NK-92 (cell line): ENCODE data around the gene CDNF.
"Not testable (repeated sequence)": the region's sequence is repeated elsewhere in the genome, so short reads cannot be mapped to it uniquely, and the experiment has no call there.

Experiments used
- DNase-seq: peaks from one replicate; lab custom pipeline; 2025; ENCODE audit not compliant: unreplicated experiment; lab: John Stamatoyannopoulos, UW

The CDNF gene

DNA sequence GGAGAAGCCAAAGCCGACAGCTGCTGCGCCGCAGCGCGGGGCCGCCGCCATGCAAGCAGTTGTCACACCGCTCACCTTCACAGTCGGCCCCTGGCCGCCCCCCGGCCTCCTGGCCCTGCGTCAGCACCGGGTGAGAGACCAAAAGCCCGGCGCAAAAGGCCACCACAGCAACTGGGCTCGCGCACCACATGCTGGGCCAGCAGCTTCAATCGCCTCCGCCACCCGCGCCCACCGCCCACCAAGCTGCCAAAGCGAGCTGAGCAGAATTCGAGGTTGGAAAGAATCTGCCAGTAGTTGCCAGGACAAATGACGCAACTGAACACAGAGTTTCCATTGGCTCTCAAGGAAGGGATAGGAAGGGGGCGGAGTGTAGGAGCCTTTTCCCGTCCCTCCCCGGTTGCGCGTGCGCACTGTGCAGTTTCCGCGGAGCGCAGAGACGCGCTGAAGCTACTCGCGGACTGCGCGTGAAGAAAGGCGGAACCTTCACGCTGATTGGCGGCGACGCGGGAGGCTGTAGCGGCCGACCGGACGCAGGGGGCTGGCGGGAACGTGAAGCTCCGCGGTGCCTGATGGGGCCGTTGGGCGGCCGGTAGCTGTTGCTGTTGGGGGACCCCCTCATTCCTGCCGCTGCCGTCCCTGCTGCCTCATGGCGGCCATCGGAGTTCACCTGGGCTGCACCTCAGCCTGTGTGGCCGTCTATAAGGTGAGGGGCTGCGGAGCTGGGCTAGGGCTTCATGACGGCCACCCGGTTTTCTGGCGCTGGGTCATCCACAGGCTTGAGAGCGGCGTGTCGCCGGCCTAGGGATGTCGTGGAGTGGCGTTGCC lies at the start of gene CDNF, which contains the start of the genes HSPA14 and MSANTD7:
Gene CDNF (minus strand): TSS at position 281 of the 825 bp plus-strand sequence. CDS start 91 bp downstream, at position 190.
Gene HSPA14 (plus strand): TSS at position 550 of the 825 bp plus-strand sequence. CDS start 97 bp downstream, at position 647.
Gene MSANTD7 (plus strand): TSS at position 550 of the 825 bp plus-strand sequence. CDS start 3,979 bp downstream, outside the sequence.
- DNase-seq = peak; percentile 89

DNA sequence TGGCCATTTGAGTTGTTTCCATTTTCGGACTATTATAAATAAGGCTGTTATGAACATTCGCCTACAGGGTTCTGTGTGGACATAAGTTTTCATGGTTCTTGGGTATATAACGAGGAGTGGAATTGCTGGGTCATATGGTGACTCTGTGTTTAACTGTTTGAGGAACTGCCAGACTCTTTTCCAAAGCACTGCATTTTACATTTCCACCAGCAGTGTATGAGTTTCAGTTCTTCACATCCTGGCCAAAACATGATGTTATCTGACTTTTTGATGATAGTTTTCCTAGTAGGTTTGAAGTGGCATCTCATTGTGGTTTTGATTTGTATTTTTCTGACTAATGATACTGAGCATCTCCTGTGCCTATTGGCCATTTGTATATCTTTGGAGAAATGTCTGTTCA lies 46.2 kb upstream of the CDNF start:
- no peak for DNase-seq

DNA sequence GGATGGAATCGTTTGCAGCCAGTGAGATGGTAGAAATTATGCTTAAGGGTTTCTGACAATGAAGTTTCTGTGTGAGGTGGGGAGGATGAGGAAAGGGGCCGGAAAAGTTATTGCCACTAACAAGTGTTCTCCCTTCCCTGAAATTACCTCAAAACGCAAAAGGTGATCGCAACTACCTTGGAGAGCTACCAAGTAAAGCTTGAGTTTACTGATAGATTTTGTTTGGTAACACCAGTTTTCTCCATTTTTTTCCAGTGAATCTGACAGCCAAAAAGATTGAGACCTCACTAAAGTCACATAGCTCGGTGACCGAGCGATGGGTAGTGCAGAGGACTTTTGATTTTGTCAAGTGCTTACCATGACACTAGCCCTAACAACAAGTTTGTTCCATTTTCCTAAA lies 42.4 kb upstream of the CDNF start:
- no peak for DNase-seq

DNA sequence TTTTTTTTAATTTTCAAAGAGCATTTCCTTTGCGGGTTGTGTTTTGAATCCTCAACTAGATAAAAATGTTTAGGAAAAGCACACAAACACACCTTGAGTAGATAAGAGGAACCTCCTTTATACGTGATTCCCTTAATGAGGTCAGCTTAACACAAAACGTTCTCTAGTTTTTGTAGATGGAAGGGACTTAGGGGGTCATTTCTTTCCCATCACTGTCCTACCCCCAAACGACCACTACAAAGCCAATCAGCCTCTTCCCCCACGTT lies 42.0 kb upstream of the CDNF start:
- no peak for DNase-seq

DNA sequence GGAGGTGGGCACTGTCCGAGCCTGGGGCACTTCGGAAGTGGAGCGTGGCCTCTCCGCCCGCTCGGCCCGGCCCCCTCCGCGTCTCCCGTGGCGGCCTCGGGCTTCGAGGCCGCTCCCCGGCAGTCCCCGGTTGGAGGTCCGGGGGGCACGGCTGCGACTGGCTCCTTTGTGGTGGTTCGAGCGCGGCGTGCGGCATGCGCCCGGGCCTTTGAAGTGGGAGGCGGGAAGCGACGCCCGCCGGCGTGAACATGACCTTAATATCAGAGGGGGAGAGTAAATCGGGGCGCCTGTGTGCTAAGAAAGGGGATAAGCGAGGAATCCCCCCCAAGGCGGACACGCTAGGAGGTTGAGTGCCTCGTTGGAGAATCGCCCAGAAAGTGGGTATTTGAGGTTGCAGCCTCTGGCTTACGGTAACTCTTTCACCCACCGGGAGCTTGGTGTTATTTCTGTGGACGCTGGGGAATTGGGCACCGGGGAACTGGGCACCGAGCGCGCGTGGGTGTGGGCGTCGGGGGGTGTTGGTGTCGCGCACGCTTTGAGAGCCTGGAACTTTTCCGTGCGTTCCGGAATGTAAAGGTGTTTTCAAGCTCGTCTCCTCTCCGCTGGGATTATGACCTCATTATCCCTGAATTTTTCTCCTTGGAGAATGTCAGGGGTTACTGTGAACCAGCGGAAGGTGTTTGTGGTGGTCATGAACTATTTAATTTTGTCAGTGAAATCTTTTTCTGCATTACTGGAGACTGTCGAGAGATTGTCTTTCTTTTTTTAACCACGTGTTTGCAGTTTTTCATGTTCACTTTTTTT lies 41.5 kb upstream of the CDNF start:
- DNase-seq = no peak

DNA sequence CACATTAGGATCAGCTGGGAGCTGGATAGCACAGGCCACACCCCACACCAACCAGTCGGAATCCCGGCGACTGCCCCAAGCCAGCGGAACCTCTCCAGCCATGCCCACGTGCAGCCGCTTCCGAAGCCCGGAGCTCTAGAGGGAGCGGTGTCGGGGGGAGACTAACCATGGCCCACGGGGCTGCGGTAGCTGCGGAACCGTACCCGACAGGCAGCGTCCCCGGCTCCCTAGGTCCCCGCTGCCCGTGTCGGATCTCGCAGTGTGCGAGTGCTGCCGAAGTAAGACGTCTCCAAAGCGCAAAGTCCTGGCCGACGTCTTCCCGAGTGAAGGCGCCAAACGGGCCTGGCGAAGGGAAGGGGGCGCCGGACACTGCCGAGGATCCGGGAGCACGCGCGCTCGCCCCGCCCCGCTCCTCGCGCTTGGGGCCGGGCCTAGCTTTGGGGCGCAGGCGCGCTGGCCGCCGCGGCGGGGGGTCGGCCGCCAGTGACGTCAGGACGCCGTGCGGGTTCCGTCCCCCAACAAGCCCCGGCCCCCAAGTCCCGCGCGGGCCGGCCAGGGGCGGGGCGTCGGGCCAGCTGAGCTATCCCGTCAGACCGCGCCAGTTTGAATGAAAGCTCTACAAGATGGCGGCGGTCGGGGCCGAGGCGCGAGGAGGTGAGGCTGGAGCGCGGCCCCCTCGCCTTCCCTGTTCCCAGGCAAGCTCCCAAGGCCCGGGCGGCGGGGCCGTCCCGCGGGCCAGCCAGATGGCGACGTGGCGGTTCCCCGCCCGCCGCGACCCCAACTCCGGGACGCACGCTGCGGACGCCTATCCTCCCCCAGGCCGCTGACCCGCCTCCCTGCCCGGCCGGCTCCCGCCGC lies 40.7 kb upstream of the CDNF start, which contains the start of gene SUV39H2:
Gene SUV39H2 (plus strand): TSS at position 601 of the 858 bp plus-strand sequence. CDS start 23 bp downstream, at position 624.
- DNase-seq = peak; percentile 12

DNA sequence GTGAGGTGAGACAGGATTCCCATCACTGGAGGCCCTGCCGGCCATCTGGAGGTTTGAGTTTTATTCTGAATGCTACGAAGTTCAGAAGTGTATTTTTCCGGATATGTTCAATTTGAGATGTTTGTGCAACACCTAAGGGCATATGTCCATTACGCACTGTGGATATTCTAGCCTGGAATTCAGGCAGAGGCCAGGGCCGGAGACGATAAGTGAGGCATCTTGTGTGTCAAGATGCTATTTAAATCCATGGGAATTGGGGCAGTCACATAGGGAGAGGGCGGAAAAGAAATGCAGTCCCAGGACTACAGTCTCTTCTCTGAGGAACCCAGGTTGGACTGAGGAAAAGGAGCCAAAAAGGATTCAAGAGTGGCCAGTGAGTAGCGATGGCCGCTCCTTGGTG lies 38.9 kb upstream of the CDNF start:
- no peak for DNase-seq

DNA sequence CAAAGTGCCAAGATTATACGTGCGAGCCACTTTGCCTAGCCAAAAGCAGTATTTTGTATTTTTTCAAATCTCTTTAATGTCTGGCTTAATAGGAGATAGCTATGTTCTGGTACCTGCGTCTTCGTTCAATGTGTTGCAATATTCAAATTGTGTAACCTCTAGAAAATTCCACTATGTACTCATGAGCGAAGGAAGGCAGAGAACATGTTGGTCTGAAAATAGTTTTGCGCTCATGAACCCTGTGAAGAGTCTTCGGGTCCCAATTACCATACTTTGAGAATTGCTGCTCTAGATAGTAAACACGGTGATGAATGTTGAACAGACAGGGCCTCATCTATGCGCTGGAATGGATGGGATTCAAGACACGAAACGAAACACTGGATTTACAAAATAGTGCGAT lies 38.1 kb upstream of the CDNF start:
- no peak for DNase-seq

DNA sequence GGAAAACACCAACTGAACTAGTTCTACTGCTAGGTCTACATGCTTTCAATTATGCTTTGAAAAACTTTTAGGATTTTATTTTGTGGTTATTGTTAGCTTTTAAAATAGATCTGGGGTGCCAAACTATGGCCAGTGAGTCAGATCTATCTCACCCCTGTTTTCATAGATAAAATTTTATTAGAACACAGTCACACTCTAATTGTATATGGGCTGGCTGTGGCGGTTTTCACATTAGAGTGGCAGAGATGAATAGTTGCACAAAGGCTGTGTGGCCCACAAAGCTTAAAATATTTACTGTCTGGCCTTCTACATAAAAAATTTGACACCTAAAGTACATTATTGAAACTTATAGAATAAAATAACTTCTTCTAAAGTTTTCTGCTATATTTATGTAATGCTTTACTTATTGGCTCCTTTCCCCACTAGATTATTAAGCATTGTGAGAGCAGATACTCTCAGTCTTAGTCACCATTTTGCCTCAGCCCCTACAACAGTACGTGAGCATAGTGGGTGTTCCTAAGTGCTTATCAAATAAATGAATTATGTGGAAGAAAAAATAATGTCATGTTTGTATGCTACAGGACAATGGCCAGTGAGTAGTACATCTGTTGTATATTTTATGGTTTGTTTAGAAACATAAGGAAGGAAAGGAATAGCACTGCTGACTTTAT lies 35.4 kb upstream of the CDNF start:
- no peak for DNase-seq

DNA sequence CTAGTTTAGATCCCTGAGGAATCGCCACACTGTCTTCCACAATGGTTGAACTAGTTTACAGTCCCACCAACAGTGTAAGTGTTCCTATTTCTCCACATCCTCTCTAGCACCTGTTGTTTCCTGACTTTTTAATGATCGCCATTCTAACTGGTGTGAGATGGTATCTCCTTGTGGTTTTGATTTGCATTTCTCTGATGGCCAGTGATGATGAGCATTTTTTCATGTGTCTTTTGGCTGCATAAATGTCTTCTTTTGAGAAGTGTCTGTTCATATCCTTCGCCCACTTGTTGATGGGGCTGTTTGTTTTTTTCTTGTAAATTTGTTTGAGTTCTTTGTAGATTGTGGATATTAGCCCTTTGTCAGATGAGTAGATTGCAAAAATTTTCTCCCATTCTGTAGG lies 27.0 kb upstream of the CDNF start:
- not testable (repeated sequence) for DNase-seq

DNA sequence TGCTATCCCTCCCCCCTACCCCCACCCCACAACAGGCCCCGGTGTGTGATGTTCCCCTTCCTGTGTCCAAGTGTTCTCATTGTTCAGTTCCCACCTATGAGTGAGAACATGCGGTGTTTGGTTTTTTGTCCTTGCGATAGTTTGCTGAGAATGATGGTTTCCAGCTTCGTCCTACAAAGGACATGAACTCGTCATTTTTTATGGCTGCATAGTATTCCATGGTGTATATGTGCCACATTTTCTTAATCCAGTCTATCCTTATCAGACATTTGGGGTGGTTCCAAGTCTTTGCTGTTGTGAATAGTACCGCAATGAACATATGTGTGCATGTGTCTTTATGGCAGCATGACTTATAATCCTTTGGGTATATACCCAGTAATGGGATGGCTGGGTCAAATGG lies 26.6 kb upstream of the CDNF start:
- not testable (repeated sequence) for DNase-seq

DNA sequence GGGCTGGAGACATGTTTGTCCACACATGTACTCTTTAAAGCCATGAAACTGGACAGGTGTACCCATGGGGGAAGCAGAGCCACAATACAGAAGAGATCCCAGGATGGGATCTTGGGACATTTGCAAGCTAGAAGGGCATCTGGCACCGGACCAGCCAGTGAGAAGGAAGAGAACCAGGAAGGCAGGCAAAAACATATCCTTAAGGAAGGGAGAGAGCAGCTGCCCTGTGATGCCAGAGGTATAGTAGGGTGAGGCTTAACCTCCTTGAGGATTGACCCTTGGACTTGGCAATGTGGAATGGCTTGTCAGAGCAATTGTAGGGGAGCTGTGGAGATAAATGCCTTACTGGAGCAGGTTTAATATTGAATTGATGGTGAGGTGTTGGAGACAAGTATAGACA lies 23.0 kb upstream of the CDNF start:
- DNase-seq = no peak

DNA sequence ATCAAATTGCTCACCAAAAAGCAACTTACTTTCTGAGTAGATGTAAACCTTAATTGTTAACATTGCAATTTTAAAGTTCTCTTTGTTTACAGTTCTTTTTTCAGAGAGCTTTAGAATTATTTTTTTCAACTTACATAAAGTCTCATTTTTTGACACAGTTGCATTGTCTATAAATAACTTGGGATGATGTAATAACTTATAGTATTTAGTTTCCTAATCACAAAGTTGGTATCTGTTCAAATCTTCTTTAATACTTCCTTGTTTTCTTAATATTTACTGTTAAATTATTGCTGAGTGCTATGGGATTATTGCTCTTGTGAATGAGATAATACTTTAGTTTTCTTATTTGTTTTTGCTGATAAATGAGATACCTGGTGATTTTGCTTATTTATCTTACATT lies 21.9 kb upstream of the CDNF start:
- DNase-seq = no peak

DNA sequence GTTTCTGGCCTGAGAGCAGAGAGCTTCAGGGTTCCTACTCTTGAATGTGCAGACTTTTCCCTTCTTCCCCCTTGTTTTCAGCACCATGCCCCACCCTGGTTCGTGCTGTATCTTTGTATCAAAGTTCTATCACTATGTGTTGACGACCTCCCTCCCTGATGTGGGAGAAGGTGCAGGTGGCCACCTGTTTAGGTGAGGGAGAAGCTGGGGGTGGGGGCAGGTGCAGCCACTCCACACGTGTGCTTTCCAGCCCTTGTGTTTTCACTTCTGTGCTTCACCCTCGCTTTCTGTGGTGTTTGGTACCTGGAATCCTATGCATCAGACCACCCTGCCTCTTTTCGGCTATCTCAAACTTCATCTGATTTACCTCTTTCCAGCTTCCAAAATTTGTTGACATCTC lies 21.2 kb upstream of the CDNF start:
- no peak for DNase-seq

DNA sequence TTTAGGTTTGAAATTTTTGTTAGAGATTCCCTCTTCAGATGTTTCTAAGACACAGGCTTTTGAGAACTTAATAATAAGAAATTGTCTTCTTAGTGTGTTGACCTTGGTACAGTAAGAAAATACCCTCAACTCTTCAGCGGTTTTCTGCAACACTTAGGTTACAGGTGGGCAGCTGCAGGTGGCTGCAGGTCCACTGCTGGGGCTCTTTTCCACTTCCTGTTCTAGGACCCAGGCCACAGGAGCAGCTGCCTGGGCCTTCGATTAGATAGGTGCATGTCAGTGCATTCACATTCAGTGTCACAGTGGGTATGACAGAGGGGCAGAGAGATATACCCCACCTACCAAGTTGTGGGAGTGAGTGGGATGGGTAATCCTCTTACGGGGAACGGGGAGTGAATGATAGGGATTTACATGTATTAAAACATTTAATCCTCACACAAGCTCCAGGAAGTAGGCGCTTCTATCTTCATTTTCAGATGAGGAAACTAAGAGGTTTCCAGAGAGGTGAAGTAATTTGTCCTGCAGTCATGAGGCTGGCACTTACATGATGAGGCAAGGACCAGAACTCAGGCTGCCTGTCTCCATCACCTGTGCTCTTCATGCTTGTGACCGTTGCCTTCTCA lies 20.6 kb upstream of the CDNF start:
- no peak for DNase-seq

DNA sequence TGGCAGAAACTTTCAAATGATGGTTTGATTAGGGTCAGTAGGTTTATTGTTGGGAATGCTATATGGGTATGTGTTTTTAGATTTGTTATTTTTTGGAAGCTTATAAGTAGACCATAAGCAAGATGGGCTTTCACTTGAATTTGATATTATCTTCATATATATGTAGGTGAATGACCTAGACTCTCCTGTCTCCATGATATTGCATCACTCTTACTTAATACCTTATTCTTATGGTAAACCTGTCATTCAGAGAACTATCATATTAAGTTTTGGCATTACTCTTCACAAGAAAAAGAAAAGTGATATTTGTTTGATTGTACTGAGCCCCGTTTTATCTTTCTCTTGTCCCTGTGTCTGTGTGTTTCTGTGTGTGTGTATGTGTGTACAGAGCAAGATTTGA lies 17.6 kb upstream of the CDNF start:
- DNase-seq = no peak

DNA sequence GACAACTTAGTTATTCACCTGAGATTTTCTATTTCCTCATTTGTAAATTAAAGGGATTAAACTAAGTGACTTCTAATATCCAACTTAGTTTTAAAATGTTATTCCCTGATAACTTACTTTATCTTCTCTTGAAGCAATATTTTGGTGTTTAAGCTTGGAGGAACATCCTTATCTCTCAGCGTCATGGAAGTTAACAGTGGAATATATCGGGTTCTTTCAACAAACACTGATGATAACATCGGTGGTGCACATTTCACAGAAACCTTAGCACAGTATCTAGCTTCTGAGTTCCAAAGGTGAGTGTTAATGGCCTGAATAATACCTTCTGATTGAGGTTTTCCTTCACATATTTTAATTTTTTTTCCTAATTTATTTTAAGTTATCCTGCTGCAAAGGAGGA lies 14.4 kb upstream of the CDNF start:
- no peak for DNase-seq

DNA sequence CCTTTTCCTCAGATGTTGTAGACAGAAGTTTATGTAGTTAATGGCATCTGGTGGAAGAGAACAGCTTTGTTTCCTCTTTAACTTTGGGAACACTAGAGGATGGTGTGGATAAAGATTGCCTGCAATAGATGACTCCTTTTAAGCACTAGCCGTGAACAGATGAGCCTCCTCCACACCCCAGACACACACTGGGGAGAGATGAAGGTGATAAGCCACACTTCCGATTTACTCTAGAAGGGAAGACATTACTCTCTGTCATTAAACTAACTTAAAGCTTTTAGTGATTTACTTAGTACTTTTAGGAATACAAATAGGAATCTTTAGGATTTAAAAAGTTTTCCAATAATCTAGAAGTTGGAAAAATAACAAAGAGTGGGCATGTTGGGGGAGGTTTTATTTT lies 7.1 kb upstream of the CDNF start:
- no peak for DNase-seq

DNA sequence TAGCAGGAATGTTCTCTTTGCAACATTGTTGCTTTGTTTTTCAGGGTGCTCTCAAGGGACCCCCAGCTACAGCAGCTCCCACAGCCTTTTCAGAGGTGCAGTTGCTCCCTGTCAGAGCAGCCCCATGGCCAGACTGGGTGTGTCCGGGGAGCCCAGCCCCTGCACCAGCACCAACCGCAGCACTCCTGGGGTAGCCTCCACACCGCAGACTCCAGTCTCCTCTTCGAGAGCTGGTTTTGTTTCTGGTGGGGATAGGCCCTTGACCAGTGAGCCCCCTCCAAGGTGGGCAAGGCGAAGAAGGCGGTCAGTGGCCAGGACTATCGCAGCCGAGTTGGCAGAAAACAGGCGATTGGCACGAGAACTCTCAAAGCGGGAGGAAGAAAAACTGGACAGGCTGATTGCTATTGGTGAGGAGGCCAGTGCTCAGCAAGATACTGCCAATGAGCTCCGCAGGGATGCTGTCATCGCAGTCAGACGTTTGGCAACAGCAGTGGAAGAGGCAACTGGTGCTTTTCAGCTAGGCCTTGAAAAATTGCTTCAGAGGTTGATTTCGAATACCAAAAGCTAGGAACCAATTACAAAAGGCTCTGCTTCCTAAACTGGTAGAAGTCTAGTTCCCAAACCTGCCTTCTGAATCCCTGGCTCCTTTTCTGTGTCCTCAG lies 5.6 kb upstream of the CDNF start:
- DNase-seq = no peak

DNA sequence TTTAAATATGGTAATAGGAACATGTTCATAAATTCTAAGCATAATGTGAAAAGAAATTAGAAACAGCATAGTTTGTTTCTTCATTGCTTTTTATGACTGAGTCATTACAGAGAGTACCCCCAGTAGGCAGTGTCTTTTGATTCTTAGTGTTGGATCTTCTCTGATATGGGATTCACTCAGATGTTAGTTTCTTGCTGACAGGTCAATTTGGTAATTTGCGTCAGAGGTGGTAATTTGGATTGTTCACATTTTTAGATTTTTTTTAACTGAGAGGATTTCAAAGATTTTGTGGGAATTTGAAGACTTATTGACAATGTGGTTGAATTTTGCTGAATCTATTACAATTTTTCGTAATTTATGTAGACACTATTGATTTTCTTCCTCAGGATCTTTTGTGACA lies 2.3 kb upstream of the CDNF start:
- no peak for DNase-seq
